Left lobe of liver (tissue), 2 donors: ENCODE results near the gene KRT10. TPM values are rescaled to one million over a fixed set of nuclear protein-coding genes. Genes with fewer than 3 reads are reported as not detected.
"Not testable (repeated sequence)": the region's sequence is repeated elsewhere in the genome, so short reads cannot be mapped to it uniquely, and the experiment has no call there.

Source experiments
- ATAC-seq: fragments of 200-7000 bp; cut with Tn5 transposase; one replicate; pipeline ENCODE4 v1.9.1; 2020; ENCODE audit warnings: mild to moderate bottlenecking, moderate library complexity
- DNase-seq: peaks from one replicate; pipeline ENCODE4 v3.0.0-alpha.2; 2020; ENCODE audit warnings: low spot score
- total RNA-seq: library from RNA; stranded (reverse); gene quantifications from one replicate; pipeline ENCODE4 v1.2.1, GENCODE V29; 2021
- donor health status: DM: no; HTN: no; CAD: no; lungs with moderate emphysema.
- donor health status: DM: no; HTN: yes; CAD: no.

Gene KRT10
- total RNA-seq, 1 donor from 2014 or later: 12.2 TPM

- DNase-seq (no peak), ATAC-seq (no peak)
These were observed 11.5 kb upstream of the KRT10 start for GRCh38 chr17:40833882-40834281.

GRCh38 chr17:40832840-40833239, 10.4 kb upstream of the KRT10 start:
- ATAC-seq (no peak), DNase-seq (no peak)

- ATAC-seq (no peak), DNase-seq (no peak)
These were observed 7.8 kb upstream of the KRT10 start for GRCh38 chr17:40830085-40830776.

GRCh38 chr17:40828454-40829044, 6.1 kb upstream of the KRT10 start:
- ATAC-seq: no peak
- no peak for DNase-seq

GRCh38 chr17:40827746-40828453, 5.5 kb upstream of the KRT10 start:
- no peak for ATAC-seq
- DNase-seq: no peak

- ATAC-seq (no peak), DNase-seq (no peak)
These were observed 3.2 kb upstream of the KRT10 start for GRCh38 chr17:40825599-40825998.

GRCh38 chr17:40824015-40824832, 1.8 kb upstream of the KRT10 start:
- ATAC-seq: no peak
- no peak for DNase-seq

GRCh38 chr17:40821536-40821935, 878 bp downstream of the KRT10 start:
- ATAC-seq (no peak), DNase-seq (no peak)

DNA sequence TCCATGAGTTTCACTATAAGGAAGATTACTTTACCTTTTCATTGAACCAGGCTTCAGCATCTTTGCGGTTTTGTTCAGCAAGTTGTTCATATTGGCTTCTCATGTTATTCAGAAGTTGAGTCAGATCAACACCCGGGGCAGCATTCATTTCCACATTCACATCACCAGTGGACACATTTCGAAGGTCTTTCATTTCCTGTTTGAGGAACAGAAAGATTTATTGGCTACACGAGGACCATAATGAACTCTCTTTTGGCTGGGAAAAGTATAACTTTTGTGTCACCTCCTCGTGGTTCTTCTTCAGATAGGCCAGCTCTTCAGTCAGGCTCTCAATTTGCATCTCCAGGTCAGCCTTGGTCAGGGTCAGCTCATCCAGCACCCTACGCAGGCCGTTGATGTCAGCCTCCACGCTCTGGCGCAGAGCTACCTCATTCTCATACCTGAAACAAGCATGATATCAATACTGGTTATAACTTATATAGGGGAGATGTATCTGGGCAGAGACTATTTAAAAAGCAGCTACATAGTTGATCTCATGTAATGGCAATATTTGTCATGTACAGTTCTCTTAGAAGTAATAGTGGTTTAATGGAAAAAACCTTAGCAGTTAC, 2.1 kb downstream of the KRT10 start:
- no peak for DNase-seq

DNA sequence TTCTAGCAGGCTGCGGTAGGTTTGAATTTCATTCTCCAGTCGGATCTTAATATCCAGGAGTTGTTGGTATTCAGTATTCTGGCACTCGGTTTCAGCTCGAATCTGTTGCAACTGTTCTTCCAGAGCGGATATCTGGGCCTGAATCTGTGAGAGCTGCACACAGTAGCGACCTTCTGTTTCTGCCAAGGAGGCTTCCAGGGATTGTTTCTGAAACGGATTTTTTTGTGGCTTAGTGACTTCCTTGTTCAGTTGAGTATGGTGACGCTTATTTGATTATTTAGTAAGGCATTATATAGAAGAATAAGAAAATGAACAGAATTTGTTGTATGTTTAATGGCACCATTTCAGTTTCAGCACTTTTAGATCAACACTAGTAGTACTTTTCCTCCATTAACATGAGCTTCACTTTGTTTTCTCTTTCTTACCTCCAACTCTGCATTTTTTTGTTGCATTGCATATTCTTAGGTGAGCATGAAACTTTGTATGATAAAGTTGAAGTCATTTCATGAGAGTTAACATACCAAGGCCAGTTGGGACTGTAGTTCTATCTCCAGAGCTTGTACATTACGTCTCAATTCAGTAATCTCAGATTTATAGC, 2.8 kb downstream of the KRT10 start:
- DNase-seq: no peak
- ATAC-seq: peak; percentile 28

More for the DNA sequence above, 2.1 kb downstream of the KRT10 start:
- ATAC-seq: no peak

DNA sequence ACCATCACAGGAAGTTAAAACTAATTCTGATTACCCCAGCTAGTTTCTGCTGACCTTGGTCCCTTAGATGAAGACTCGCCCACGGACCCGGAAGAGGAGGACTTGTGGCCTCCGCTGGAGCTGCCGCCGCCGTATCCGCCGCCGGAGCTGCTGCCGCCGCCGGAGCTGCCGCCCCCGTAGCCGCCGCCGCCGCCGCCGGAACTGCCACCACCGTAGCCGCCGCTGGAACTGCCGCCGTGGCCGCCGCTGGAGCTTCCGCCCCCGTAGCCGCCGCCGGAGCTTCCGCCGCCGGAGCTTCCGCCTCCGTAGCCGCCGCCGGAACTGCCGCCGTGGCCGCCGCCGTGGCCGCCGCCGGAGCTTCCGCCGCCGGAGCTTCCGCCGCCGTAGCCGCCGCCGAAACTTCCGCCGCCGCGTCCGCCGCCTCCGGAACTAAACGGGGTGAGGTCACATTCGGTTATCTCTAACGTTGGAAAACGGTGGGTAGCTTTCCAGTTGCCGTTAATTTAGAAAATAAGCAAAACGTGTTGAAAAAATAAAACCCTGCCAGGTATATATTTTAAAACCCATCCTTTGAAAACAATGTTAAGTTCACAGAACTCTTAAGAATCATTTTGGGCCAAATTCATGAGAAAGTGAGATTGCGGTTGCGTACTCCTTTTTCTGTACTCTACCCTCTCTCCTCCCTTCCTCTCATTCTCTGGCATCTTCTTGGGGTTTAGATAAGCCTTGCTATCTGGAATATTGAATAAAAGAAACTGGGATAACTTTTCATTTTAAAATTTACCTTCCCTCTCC, 3.5 kb downstream of the KRT10 start:
- ATAC-seq (peak; percentile 97), DNase-seq (peak; percentile 85)

GRCh38 chr17:40818343-40818732, 4.1 kb downstream of the KRT10 start:
- ATAC-seq: no peak
- no peak for DNase-seq

DNA sequence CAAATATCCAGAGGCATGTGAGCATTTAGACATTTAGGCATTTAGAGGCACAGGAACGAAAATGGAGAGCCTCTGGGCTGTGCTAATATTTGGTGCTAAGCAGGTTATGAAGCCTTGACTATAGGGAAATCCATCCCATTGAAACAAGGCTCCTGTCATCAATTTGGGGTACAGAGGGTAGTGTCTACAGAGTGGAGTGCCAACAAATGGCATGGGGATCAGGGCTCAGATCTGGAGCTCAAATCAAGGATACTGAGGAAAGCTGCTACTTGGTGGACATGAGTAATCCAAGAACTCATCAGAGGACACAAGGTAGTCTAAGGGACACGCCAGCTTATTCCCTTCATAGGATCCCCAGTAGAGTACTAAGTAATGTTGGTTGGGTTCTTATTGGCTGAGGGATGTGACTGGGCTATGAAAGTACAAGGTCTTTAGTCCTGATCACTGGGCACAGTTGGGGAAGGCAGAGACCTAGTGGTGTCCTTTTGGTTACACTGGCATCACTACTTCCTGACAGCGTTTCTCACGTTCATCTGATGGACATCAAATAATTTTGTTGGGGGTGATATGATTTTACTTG, 5.2 kb downstream of the KRT10 start:
- no peak for DNase-seq
- no peak for ATAC-seq

DNA sequence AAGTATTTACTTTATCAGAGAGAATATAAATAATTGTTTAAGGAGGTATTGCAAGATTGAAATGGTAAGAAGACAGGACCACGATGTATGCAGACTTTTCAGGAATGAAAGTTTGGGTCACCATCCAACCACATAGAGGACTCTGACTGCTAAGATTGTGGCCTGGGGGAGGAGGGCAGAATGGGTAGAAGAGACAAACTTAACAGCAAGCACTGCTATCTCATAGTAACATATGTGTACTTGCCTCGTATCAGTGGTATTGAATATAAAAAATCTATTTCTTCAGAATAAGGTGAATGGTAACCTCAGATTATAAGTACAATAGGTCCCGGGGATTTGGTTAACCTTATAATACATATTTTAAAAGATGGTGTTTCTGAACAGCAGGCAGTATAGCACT, 5.8 kb downstream of the KRT10 start:
- DNase-seq: no peak
- no peak for ATAC-seq

GRCh38 chr17:40815381-40815780, 7.0 kb downstream of the KRT10 start:
- DNase-seq (no peak), ATAC-seq (no peak)

- DNase-seq, ATAC-seq: not testable (repeated sequence)
These were observed 7.8 kb downstream of the KRT10 start for GRCh38 chr17:40814657-40815056.

- no peak for DNase-seq
- no peak for ATAC-seq
These were observed 8.6 kb downstream of the KRT10 start for GRCh38 chr17:40813804-40814203.

DNA sequence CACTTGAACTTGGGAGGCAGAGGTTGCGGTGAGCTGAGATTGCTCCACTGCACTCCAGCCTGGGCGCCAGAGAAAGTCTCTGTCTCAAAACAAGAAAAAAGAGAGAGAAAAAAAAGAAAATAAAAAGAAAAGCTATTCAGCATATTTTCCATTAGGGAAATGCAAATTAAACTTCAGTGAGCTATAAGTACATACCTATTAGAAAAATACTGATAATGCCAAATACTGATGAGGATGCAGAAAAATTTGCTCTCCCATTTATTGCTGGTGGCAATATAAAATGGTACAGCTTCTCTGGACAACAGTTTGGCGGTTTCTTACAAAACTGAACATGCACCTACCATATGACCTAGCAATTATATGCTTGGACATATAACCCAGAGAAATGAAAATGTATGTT, 9.8 kb downstream of the KRT10 start:
- no peak for DNase-seq
- no peak for ATAC-seq

DNA sequence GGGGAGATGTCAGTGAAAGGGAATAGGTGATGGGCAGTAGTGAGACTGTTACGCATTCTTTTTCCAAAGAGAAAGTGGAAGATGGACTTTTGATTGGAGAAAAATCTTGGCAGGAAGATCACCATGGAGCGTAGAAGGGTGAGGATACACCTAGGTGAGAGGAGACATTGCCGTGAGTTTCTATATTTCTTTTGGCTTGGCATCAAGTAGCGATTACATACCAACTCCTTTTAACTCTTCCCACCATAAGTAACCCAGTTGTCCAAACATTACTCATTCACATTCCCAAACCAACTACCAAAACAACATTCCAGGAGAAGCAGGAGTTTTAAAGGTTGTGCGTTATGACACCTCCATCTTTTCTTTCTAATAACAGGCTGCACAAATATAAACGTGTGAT, 11.9 kb downstream of the KRT10 start:
- no peak for ATAC-seq
- no peak for DNase-seq
